Measurements from ENCODE around the gene ANXA7. TPM values are rescaled to one million over a fixed set of nuclear protein-coding genes. Genes with fewer than 3 reads are reported as not detected.

ANXA7 gene
- total and polyA plus RNA-seq, 10 of the 15 experiments (the other 5 are each of a cell fraction or from before 2014, with no cell fraction given), result 70.6 to 184 (median 113) TPM

DNA sequence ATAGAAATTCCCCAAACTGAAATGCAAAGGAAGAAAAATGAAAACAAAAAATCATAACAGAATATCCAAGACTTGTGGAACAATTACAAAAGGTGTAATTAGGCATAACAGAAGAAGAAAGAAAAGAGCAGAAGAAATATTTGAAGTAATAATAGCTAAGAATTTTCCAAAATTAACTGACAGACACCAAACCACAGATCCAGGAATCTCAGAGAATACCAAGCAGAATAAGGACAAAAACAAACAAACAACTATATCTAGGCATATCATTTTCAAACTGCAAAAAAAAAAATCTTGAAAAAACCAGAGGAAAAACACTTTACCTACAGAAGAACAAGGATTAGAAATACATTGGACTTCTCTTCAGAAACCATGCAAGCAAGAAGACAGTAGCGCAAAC is 80.7 kb downstream of the ANXA7 start (continued):
- TF ChIP-seq, protein P1, sequence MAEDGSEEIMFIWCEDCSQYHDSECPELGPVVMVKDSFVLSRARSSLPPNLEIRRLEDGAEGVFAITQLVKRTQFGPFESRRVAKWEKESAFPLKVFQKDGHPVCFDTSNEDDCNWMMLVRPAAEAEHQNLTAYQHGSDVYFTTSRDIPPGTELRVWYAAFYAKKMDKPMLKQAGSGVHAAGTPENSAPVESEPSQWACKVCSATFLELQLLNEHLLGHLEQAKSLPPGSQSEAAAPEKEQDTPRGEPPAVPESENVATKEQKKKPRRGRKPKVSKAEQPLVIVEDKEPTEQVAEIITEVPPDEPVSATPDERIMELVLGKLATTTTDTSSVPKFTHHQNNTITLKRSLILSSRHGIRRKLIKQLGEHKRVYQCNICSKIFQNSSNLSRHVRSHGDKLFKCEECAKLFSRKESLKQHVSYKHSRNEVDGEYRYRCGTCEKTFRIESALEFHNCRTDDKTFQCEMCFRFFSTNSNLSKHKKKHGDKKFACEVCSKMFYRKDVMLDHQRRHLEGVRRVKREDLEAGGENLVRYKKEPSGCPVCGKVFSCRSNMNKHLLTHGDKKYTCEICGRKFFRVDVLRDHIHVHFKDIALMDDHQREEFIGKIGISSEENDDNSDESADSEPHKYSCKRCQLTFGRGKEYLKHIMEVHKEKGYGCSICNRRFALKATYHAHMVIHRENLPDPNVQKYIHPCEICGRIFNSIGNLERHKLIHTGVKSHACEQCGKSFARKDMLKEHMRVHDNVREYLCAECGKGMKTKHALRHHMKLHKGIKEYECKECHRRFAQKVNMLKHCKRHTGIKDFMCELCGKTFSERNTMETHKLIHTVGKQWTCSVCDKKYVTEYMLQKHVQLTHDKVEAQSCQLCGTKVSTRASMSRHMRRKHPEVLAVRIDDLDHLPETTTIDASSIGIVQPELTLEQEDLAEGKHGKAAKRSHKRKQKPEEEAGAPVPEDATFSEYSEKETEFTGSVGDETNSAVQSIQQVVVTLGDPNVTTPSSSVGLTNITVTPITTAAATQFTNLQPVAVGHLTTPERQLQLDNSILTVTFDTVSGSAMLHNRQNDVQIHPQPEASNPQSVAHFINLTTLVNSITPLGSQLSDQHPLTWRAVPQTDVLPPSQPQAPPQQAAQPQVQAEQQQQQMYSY (CRISPR knock-in tag; IDR thresholded peaks at IDR 0.05), result no peak
- TF ChIP-seq SP1 (IDR thresholded peaks at IDR 0.05; ENCODE audit: low read depth, low read length), result no peak

DNA sequence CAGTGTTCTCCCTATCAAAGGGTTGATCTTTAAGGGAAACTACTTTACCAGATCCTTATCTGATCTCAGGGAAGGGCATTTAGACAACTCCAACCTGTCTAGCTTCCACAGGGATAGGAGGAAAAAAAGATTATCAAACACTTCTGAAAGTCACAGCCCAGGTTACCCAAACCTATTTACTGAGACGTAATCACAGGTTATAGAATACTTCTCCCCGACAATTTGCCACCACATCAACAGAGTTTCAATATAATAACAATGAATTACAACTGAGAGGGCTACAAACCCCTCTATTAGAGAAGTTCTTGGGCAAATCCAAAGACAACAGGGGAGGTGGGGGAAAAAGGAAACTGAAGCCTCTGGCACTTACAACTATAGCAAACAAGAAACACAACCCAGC is 81.5 kb downstream of the ANXA7 start:
- Histone ChIP-seq H3K9me3 (replicated peaks; ENCODE audit: control insufficient read depth, insufficient read depth, low read length) (no peaks in the 10 kb centered on the region), H3K79me2 (ENCODE audit: control insufficient read depth, insufficient read depth, low read length) (no peaks in the 10 kb centered on the region), H3K36me3 (ENCODE audit: control insufficient read depth in 2 of 2, insufficient read depth in 2 of 2, low read length in 1 of 2) (no peaks in the 10 kb centered on the region), H3K4me2 (ENCODE audit: control insufficient read depth, insufficient read depth) (no peak overlapping the region), H3K9ac (ENCODE audit: control insufficient read depth, insufficient read depth, low read length) (no peak overlapping the region), H3K27me3 (replicated peaks in 1 of 2; ENCODE audit: control insufficient read depth in 2 of 2, insufficient read depth in 2 of 2, low read length in 1 of 2) (no peaks in the 10 kb centered on the region), H4K20me1 (ENCODE audit: control insufficient read depth, insufficient read depth) (no peaks in the 10 kb centered on the region), H2AFZ (ENCODE audit: control insufficient read depth, low read depth, low read length) (no peak overlapping the region), H3K4me3 (no peak overlapping the region), H3K4me1 (ENCODE audit: control insufficient read depth, insufficient read depth, low read length) (no peaks in the 10 kb centered on the region), H3K27ac (ENCODE audit: control insufficient read depth, insufficient read depth) (no peak overlapping the region)
- intact Hi-C loops (cut with micrococcal nuclease; ENCODE audit: unreplicated experiment), result no loop called here
- in situ Hi-C loops (cut with MboI), result no loop called here
- 59% methylated on average over 2 of the region's 2 CpGs for WGBS (ENCODE audit: insufficient coverage, insufficient replicate concordance, low lambda C conversion rate, missing lambda C conversion rate)
- no peak for DNase-seq (ENCODE audit: low read depth, low spot score)
- RAD21 ChIA-PET (ENCODE audit: unreplicated experiment), result no interaction called here
- ATAC-seq, result no peak
- FAIRE-seq, result no peak
- POLR2A ChIA-PET, result no interaction called here
- CTCF ChIA-PET, result no interaction called here
- BruUV-seq (replicated peaks), result no TSS peak
- SMC1A ChIA-PET (ENCODE audit: uncharacterized antibody, unreplicated experiment), result interaction anchor here (0.8 to 1.3 kb wide), 2 partner anchors 14 to 23 kb away, joined by 3 read pairs; no protein-coding TSS in a partner anchor
- TF ChIP-seq YY1 (IDR thresholded peaks at IDR 0.05; ENCODE audit: low read depth, low read length) (no peak), BMI1 (IDR thresholded peaks at IDR 0.05; ENCODE audit: borderline replicate concordance) (no peak), RAD21 (IDR thresholded peaks at IDR 0.05; ENCODE audit: insufficient read depth, low read depth, low read length) (no peak), KAT2A (conservative IDR thresholded peaks at IDR 0.05; ENCODE audit: control insufficient read depth, low read depth, low read length) (no peak), STAT3 (IDR thresholded peaks at IDR 0.05; ENCODE audit: low read depth, low read length) (no peak), HCFC1 (IDR thresholded peaks at IDR 0.05; ENCODE audit: low read length) (no peak), SREBF2 (IDR thresholded peaks at IDR 0.05; ENCODE audit: low read length) (no peak)
- TF ChIP-seq, protein P2, sequence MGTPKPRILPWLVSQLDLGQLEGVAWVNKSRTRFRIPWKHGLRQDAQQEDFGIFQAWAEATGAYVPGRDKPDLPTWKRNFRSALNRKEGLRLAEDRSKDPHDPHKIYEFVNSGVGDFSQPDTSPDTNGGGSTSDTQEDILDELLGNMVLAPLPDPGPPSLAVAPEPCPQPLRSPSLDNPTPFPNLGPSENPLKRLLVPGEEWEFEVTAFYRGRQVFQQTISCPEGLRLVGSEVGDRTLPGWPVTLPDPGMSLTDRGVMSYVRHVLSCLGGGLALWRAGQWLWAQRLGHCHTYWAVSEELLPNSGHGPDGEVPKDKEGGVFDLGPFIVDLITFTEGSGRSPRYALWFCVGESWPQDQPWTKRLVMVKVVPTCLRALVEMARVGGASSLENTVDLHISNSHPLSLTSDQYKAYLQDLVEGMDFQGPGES (IDR thresholded peaks at IDR 0.05), result no peak
- TF ChIP-seq, protein P3, sequence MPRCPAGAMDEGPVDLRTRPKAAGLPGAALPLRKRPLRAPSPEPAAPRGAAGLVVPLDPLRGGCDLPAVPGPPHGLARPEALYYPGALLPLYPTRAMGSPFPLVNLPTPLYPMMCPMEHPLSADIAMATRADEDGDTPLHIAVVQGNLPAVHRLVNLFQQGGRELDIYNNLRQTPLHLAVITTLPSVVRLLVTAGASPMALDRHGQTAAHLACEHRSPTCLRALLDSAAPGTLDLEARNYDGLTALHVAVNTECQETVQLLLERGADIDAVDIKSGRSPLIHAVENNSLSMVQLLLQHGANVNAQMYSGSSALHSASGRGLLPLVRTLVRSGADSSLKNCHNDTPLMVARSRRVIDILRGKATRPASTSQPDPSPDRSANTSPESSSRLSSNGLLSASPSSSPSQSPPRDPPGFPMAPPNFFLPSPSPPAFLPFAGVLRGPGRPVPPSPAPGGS (IDR thresholded peaks at IDR 0.05; ENCODE audit: borderline replicate concordance, insufficient read depth, low read depth, low read length, poor library complexity, severe bottlenecking), result no peak
- TF ChIP-seq, protein P4, sequence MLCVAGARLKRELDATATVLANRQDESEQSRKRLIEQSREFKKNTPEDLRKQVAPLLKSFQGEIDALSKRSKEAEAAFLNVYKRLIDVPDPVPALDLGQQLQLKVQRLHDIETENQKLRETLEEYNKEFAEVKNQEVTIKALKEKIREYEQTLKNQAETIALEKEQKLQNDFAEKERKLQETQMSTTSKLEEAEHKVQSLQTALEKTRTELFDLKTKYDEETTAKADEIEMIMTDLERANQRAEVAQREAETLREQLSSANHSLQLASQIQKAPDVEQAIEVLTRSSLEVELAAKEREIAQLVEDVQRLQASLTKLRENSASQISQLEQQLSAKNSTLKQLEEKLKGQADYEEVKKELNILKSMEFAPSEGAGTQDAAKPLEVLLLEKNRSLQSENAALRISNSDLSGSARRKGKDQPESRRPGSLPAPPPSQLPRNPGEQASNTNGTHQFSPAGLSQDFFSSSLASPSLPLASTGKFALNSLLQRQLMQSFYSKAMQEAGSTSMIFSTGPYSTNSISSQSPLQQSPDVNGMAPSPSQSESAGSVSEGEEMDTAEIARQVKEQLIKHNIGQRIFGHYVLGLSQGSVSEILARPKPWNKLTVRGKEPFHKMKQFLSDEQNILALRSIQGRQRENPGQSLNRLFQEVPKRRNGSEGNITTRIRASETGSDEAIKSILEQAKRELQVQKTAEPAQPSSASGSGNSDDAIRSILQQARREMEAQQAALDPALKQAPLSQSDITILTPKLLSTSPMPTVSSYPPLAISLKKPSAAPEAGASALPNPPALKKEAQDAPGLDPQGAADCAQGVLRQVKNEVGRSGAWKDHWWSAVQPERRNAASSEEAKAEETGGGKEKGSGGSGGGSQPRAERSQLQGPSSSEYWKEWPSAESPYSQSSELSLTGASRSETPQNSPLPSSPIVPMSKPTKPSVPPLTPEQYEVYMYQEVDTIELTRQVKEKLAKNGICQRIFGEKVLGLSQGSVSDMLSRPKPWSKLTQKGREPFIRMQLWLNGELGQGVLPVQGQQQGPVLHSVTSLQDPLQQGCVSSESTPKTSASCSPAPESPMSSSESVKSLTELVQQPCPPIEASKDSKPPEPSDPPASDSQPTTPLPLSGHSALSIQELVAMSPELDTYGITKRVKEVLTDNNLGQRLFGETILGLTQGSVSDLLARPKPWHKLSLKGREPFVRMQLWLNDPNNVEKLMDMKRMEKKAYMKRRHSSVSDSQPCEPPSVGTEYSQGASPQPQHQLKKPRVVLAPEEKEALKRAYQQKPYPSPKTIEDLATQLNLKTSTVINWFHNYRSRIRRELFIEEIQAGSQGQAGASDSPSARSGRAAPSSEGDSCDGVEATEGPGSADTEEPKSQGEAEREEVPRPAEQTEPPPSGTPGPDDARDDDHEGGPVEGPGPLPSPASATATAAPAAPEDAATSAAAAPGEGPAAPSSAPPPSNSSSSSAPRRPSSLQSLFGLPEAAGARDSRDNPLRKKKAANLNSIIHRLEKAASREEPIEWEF (IDR thresholded peaks at IDR 0.05; ENCODE audit: insufficient replicate concordance, low read depth, low read length), result no peak
